Activated T-helper 1 cell treated with anti-CD3 and anti-CD28 coated beads, Interleukin-12 subunit alpha, Interleukin-12 subunit beta, Interleukin-2, Interleukin-4 antibody, amounts not matched to agents 30 ng/mL and 10 ng/mL and 1 ng/mL, durations not matched to agents 14 hours and 24 hours and 36 hours (primary cell): ENCODE measurements around the gene HES1. TPM values are rescaled to one million over a fixed set of nuclear protein-coding genes. Genes with fewer than 3 reads are reported as not detected.
A peak's percentile ranks its signal among the peaks of the same experiment; 100 is the strongest.
"Not testable (repeated sequence)": the region's sequence is repeated elsewhere in the genome, so short reads cannot be mapped to it uniquely, and the experiment has no call there.

ENCODE experiments used
- DNase-seq: peaks from one replicate; pipeline ENCODE4 v3.0.0; 2021; ENCODE audit warnings: low spot score
- H3K27ac Mint-ChIP-seq: one replicate; pipeline ENCODE4 v1.8.0; 2021; ENCODE audit warnings: mild to moderate bottlenecking, mixed read lengths
- H3K27me3 Mint-ChIP-seq: one replicate; pipeline ENCODE4 v1.8.0; 2022; ENCODE audit warnings: mild to moderate bottlenecking, moderate library complexity, mixed read lengths; ENCODE audit not compliant: insufficient read depth
- H3K36me3 Mint-ChIP-seq: one replicate; pipeline ENCODE4 v1.8.0; 2021; ENCODE audit warnings: low read depth, mixed read lengths
- H3K4me1 Mint-ChIP-seq: one replicate; pipeline ENCODE4 v1.8.0; 2021; ENCODE audit warnings: low read depth, mixed read lengths
- H3K4me3 Mint-ChIP-seq: one replicate; pipeline ENCODE4 v1.8.0; 2021; ENCODE audit warnings: mild to moderate bottlenecking, moderate library complexity, mixed read lengths
- H3K9me3 Mint-ChIP-seq: one replicate; pipeline ENCODE4 v1.8.0; 2021; ENCODE audit warnings: mixed read lengths
- intact Hi-C: fragments of 100-400 bp; cut with micrococcal nuclease; formaldehyde crosslinking; loops from one replicate; pipeline ENCODE4 v1.15.1; 2024
- total RNA-seq: library from RNA; stranded (reverse); gene quantifications from 2 replicates; pipeline ENCODE4 v1.2.3, GENCODE V29; 2022

The HES1 gene
- total RNA-seq, 1 donor from 2014 or later, result 2.6 TPM

DNA sequence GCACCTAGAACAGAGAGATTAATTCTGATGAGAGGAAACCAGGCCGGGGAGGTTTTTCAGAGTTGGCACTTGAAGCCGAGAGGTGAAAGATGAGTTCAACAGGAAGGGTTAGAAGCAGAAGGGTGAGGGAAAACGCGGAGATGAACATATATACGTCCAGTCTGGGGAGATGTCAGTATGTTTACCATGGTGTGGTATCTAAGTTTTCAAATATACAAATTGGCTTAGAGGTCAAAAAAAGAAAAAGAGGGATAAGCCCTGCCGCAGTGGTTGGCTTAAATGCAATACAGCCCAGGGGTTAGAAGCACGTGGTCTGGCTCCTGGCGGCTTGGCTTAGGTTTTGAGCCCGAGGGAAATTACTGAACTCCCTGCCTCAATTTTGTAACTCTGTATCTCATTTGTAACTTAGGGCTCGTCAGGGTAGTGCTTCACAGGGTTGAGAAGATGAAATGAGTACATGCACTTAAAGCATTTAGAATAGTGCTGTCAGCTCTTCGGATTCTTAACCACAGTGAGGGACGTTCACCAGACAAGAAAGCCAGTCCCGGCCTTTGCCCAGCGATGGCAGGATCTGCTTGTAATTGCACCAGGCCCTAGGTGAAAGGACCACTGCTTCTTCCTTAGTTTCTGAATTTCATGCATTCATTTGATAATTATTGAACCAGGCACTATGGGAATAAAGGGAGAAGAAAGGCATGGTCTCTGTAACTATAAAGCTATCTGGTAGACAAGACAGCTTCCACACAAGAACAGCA, 6.4 kb downstream of the HES1 start:
- Mint-ChIP-seq H3K27me3 (peaks cover 31% of the 10 kb centered on the region), H3K9me3 (no peaks in the 10 kb centered on the region), H3K4me3 (peak overlapping the region; percentile 74)

DNA sequence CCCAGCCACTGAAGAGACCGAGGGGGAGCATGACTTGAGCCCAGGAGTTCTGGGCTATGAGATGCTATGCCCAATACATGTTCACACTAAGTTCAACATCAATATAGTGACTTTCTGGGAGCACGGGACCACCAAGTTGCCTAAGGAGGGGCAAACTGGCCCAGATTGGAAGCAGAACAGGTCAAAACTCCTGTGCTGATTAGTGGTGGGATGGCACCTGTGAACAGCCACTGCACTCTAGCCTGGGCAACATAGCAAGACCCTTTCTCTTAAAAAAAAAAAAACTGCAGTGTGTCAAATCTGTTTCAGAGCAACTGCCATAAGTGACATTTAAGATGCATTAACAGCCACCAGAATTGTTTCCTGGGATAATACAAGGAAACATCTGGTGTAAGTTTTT, 9.8 kb downstream of the HES1 start:
- Mint-ChIP-seq H3K4me1 (peaks cover 11% of the 10 kb centered on the region), H3K36me3 (peaks cover 3% of the 10 kb centered on the region), H3K9me3 (no peaks in the 10 kb centered on the region), H3K4me3 (no peak overlapping the region), H3K27me3 (peaks cover 14% of the 10 kb centered on the region), H3K27ac (no peak overlapping the region)
- DNase-seq, result no peak
- intact Hi-C loops, result no loop called here

More for the DNA sequence above, 6.4 kb downstream of the HES1 start:
- Mint-ChIP-seq H3K36me3 (peaks cover 3% of the 10 kb centered on the region), H3K4me1 (peaks cover 36% of the 10 kb centered on the region), H3K27ac (peak overlapping the region; percentile 64)
- intact Hi-C loops, result loop anchor here (1.0 kb wide), 1 partner anchor 9 kb away; no protein-coding TSS in a partner anchor
- no peak for DNase-seq

DNA sequence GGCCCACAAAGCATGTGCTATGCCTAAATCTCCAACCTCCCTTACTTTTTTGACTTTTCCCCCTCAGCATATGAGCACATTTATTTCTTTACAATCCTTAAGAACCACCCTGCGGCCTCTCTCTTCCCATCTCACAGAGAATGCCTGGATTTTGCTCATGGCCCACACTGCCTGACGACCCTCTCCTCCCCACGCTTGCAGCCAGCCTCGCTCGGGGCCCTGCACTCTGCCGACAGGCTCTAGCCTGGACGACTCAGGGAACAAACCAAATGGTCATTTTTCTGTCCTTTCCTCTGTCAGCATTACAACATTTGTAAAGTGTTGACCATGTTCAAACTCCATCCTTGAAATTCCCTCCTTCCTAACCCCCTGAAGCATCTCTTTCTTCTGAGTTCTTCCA, 11.7 kb downstream of the HES1 start:
- intact Hi-C loops, result no loop called here

DNA sequence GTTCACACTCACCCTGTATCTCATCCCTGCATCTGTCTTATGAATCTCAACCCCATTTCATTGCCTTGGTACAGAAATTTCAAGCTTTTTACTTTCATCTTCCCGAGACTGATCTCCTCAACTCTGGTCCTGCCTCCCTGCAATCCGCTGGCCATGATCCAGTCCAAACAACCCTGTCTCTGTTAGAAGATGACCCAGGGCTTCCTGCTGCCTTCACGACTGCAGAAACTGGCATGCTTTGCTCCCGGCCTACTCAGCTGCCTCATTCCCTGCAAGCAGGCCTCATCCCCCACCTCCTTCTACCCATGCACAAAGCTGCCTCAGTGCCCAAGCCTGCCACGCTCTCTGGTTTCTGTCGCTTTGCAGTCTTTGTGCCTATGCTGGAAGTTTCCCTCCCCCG, 12.4 kb downstream of the HES1 start:
- peaks cover 22% of the 10 kb centered on the region for H3K27me3 Mint-ChIP-seq
- no peak overlapping the region for H3K4me3 Mint-ChIP-seq
- intact Hi-C loops, result no loop called here
- H3K4me1 Mint-ChIP-seq, result no peaks in the 10 kb centered on the region
- no peak for DNase-seq
- H3K27ac Mint-ChIP-seq, result no peak overlapping the region
- peaks cover 2% of the 10 kb centered on the region for H3K36me3 Mint-ChIP-seq
- H3K9me3 Mint-ChIP-seq, result no peaks in the 10 kb centered on the region

More for the DNA sequence above, 11.7 kb downstream of the HES1 start:
- no peaks in the 10 kb centered on the region for H3K36me3 Mint-ChIP-seq
- peaks cover under 1% of the 10 kb centered on the region for H3K4me1 Mint-ChIP-seq
- H3K9me3 Mint-ChIP-seq, result no peaks in the 10 kb centered on the region
- no peak for DNase-seq
- no peak overlapping the region for H3K4me3 Mint-ChIP-seq
- H3K27me3 Mint-ChIP-seq, result peaks cover 18% of the 10 kb centered on the region
- no peak overlapping the region for H3K27ac Mint-ChIP-seq

DNA sequence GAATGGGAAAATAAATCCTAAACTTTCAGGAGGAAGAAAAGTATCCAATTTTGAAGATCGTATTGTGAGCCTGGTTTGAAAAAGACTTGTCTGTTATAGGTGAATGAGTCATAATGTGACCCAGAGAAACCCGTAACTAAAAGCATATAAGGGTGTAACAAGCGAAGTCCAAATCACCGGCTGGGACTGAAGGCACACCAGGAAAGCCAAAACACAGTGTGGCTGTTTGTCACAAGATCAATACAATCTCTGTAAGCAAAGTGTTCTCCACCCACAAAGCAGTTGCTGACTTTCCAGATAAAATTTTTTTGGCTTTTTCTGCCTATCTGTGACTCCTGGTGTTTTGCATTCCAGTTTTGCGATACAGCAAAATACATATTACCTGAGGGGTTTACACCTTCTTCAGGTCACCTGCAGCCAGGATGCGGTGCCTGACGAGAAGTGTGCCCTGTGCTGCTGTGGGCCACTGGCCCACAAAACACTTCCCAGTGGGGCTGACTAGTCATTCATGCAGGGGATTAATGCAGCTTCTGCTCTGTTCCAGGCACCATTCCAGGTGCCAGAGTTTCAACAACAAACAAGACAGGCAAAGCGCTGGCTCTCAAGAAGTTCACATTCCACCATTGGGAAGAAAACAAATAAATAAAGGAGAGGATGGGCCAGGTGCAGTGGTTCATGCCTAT, 14.4 kb downstream of the HES1 start:
- no peaks in the 10 kb centered on the region for H3K4me1 Mint-ChIP-seq

DNA sequence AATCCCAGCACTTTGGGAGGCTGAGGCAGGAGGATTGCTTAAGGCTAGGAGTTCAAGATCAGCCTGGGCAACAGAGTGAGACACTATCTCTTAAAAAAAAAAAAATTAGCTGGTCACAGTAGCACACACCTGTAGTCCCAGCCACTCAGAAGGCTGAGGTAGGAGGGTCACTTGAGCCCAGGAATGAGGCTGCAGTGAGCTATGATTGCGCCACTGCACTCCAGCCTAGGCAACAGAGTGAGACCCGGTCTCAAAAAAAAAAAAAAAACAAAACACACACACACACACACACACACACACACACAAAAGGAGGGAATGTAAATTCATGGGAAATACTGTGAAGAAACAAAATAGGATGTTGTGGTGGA, 15.0 kb downstream of the HES1 start:
- H3K36me3 Mint-ChIP-seq, DNase-seq, H3K27ac Mint-ChIP-seq, H3K4me1 Mint-ChIP-seq, intact Hi-C loops, H3K4me3 Mint-ChIP-seq: not testable (repeated sequence)
- H3K9me3 Mint-ChIP-seq, result peaks cover 18% of the 10 kb centered on the region
- H3K27me3 Mint-ChIP-seq, result peaks cover 28% of the 10 kb centered on the region

More for the DNA sequence above, 14.4 kb downstream of the HES1 start:
- H3K9me3 Mint-ChIP-seq, result peaks cover 18% of the 10 kb centered on the region
- H3K27me3 Mint-ChIP-seq, result peaks cover 25% of the 10 kb centered on the region
- peaks cover 2% of the 10 kb centered on the region for H3K36me3 Mint-ChIP-seq
- no peak overlapping the region for H3K27ac Mint-ChIP-seq
- no peak for DNase-seq
- intact Hi-C loops, result no loop called here
- no peak overlapping the region for H3K4me3 Mint-ChIP-seq

DNA sequence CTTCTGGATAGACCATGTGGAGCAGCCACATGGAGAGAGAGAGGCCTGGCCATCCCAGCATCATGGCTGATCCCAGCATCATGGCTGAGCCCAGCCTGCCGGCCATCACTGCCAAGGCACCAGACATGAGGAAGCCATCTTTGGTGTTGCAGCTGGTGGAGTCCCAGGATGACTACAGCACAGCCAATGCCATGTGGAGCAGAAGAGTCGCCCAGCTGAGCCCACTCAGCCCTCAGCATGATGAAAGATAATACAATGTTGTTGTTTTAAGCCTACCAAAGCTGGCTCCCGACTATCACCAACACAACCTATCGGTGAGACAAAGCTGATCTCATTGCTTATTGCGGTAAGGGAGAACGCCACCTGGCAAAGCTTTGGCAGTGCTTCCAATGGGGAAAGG, 18.4 kb downstream of the HES1 start:
- H3K4me1 Mint-ChIP-seq, result no peaks in the 10 kb centered on the region
- H3K36me3 Mint-ChIP-seq, result peaks cover 2% of the 10 kb centered on the region
- H3K27me3 Mint-ChIP-seq, result peaks cover 32% of the 10 kb centered on the region
- intact Hi-C loops, result no loop called here
- no peak overlapping the region for H3K27ac Mint-ChIP-seq
- no peak for DNase-seq
- H3K9me3 Mint-ChIP-seq, result peaks cover 18% of the 10 kb centered on the region
- H3K4me3 Mint-ChIP-seq, result no peak overlapping the region

DNA sequence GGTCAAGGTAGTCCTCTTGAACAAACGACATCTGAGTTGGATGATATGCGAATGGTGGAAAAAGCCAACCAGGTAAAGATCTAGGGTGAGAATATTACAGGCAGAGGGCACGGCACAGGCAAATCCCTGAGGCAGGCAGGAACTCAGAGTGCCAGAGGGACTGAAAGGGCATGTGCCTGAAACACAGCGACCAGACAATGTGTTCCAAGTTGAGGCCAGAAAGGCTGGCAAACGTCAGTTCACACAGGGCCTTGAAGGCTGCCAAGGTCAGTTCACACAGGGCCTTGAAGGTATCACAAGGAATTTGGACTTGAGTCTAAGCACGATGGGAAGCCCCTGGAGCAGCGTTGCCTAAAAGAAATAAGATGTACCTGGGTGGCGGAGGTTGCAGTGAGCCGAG, 20.1 kb downstream of the HES1 start:
- Mint-ChIP-seq H3K4me3 (no peak overlapping the region), H3K27me3 (peaks cover 32% of the 10 kb centered on the region), H3K36me3 (peaks cover 2% of the 10 kb centered on the region), H3K9me3 (peaks cover 18% of the 10 kb centered on the region), H3K27ac (no peak overlapping the region), H3K4me1 (no peaks in the 10 kb centered on the region)
- intact Hi-C loops, result no loop called here
- no peak for DNase-seq

DNA sequence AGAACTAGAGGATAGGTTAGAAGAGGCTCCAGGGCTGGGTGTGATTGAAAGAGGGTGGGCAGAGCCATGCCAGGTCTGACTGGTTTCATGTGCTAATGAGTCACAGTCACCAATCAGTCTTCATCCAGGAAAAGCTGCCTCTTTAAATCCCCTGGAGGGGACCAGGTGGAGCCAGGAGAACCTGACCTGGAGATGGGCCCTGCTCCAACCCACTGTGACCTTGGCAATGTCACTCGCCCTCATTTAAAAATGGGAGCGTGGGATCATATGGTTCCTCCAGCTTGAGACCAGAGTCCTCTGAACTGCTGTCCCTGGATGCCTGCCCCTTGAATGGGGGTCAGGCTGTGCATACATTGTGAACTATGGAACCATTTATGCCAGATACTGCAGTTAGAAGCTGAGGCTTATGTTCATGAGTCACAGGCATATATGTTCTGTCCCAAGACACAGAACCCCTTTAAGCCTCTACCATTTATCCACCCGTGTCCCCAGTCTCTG, 23.0 kb downstream of the HES1 start:
- no peak overlapping the region for H3K4me3 Mint-ChIP-seq
- H3K27ac Mint-ChIP-seq, result no peak overlapping the region
- no peaks in the 10 kb centered on the region for H3K36me3 Mint-ChIP-seq
- H3K9me3 Mint-ChIP-seq, result peaks cover 13% of the 10 kb centered on the region
- DNase-seq, result no peak
- no peaks in the 10 kb centered on the region for H3K4me1 Mint-ChIP-seq
- H3K27me3 Mint-ChIP-seq, result peaks cover 45% of the 10 kb centered on the region
- intact Hi-C loops, result no loop called here

DNA sequence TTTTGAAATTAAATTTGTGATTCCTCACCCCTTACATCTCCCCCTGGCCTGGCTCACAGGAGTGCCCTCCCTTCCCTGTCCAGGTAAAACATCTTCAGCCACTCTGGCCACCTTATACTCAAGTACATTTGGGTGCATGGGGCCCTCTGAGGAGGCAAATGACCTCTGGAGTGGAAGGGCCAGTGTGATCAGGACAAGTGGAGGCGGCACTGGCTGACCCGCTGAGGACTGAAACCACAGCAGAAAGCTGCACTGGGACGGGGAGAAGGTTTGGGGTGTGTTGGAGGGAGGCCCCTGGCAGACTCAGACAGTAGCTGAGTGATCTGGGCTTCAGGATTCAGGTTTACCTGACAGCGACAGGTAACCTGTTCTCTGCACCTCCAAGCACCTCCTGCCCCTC, 24.2 kb downstream of the HES1 start:
- Mint-ChIP-seq H3K9me3 (peaks cover under 1% of the 10 kb centered on the region), H3K27me3 (peaks cover 51% of the 10 kb centered on the region), H3K27ac (no peak overlapping the region), H3K36me3 (no peaks in the 10 kb centered on the region), H3K4me3 (no peak overlapping the region), H3K4me1 (no peaks in the 10 kb centered on the region)
- intact Hi-C loops, result no loop called here
- no peak for DNase-seq

DNA sequence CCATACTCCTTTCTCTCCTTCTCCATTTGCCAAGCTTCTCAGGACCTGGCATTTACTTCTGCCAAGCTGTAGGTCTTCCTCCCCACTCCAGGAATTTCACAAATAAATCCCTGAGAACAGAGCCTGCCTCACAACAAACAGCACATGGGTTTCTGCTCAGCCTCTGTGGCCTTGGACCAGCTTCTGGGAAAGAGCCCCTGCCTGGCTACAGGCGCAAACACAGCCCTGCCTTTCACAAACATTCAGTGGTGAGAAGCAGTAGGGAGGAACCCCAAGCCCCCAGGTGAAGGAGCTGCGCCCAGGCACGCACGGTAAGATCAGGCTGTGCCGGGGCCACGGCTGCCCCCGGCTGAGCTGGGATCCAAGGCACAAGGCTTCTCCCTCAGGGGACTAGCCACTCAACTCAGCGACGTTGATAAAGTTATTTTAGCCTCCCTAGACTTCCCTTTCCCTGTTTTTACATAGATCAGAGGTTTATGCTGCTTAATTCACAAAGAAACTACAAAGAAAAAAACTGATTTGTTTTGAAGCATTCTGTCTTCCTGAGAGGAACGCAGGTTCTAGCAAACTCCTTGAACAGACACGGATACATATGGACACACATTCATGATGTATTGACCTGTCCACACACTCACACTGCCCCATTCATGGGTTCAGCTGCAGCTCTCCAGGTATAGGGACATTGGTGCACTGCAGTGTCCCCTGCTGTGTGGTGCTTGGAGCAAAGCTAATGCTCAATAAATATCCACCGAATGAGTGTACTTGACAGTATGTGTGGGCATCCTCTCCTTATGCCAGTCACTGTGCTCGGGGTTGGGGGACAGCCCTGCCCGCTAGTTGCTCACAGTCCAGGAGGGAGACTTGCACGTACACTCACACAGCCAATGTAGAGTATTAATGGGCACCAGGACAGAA, 25.4 kb downstream of the HES1 start:
- Mint-ChIP-seq H3K36me3 (no peaks in the 10 kb centered on the region), H3K9me3 (no peaks in the 10 kb centered on the region), H3K4me3 (no peak overlapping the region), H3K27ac (no peak overlapping the region), H3K4me1 (no peaks in the 10 kb centered on the region), H3K27me3 (peaks cover 55% of the 10 kb centered on the region)
- intact Hi-C loops, result no loop called here
- no peak for DNase-seq

DNA sequence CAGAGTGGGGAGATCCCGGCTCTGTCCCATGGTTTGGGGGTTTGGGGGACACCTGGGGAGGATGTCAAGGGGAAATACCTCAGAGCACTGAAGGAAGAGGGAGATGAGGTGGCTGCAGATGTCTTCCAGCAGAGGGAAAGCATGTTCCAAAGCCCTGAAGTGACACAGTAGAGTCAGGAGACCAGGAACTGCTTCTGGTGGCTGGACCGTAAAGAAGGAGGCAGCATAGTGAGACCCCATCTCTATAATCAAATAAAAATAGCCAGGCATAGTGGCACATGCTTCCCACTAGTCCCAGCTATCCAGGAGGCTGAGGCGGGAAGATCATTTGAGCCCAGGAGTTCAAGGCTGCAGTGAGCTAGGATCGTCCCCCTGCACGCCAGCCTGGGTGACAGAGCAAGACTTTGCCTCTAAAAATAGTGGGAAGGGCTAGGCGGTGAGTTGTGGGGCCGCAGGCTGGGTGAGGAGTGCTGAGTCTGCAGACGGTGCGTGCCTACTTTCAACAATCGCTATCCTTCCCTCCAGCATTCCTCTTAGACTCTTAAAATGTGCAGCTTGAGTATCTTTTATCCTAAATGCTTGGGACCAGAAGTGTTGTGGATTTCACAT, 26.2 kb downstream of the HES1 start:
- no peak for DNase-seq
- Mint-ChIP-seq H3K36me3 (no peaks in the 10 kb centered on the region), H3K4me3 (no peak overlapping the region), H3K4me1 (no peaks in the 10 kb centered on the region), H3K27me3 (peaks cover 57% of the 10 kb centered on the region), H3K27ac (no peak overlapping the region), H3K9me3 (no peaks in the 10 kb centered on the region)
- intact Hi-C loops, result no loop called here
